Measurements from ENCODE around the gene HORMAD2.

- no peak for TF ChIP-seq CTCF (IDR thresholded peaks at IDR 0.05 in 4 of 5, conservative IDR thresholded peaks at IDR 0.05 in 1 of 5)
- no peak for TF ChIP-seq POLR2A (IDR thresholded peaks at IDR 0.05)
These were observed 43.6 kb upstream of the HORMAD2 start for GRCh38 chr22:30036656-30037055.

Measured in gastrocnemius medialis (tissue), 4 donors.